KMS-11 (cell line): Measurements from ENCODE around the gene ALDH16A1.
"Not testable (repeated sequence)": the region's sequence is repeated elsewhere in the genome, so short reads cannot be mapped to it uniquely, and the experiment has no call there.

Experiments used
- H2AFZ ChIP-seq: fragments of 200-600 bp; sonication (generic); 2 replicates; pipeline ENCODE4 v1.6.1; 2016; ENCODE audit warnings: antibody characterized with exemption, mixed run types, low read depth
- H3K27ac ChIP-seq: fragments of 200-600 bp; sonication (generic); 2 replicates; pipeline ENCODE4 v1.6.1; 2016; ENCODE audit warnings: mild to moderate bottlenecking, mixed run types
- H3K27me3 ChIP-seq: fragments of 200-600 bp; sonication (generic); 2 replicates; pipeline ENCODE4 v1.6.1; 2017; ENCODE audit warnings: mild to moderate bottlenecking, low read depth, mixed run types, moderate library complexity; ENCODE audit not compliant: insufficient read depth
- H3K36me3 ChIP-seq: fragments of 200-600 bp; sonication (generic); 2 replicates; pipeline ENCODE4 v1.6.1; 2017; ENCODE audit warnings: mild to moderate bottlenecking, mixed run types; ENCODE audit not compliant: insufficient read depth
- H3K4me1 ChIP-seq: fragments of 200-600 bp; sonication (generic); 2 replicates; pipeline ENCODE4 v1.6.1; 2016; ENCODE audit warnings: mild to moderate bottlenecking, low read depth, mixed run types; ENCODE audit not compliant: poor library complexity, severe bottlenecking
- H3K4me2 ChIP-seq: fragments of 200-600 bp; sonication (generic); 2 replicates; pipeline ENCODE4 v1.7.0; 2016; ENCODE audit warnings: mild to moderate bottlenecking, mixed run types
- H3K4me3 ChIP-seq: fragments of 200-600 bp; sonication (generic); IDR thresholded peaks from 2 replicates; pipeline ENCODE4 v1.6.1; 2017; ENCODE audit warnings: low read depth, low read length, mixed read lengths; ENCODE audit not compliant: insufficient read depth
- H3K79me2 ChIP-seq: fragments of 200-600 bp; sonication (generic); 2 replicates; pipeline ENCODE4 v1.6.1; 2016; ENCODE audit warnings: low read depth, mixed run types; ENCODE audit not compliant: insufficient read depth
- H3K9ac ChIP-seq: fragments of 200-600 bp; sonication (generic); 2 replicates; pipeline ENCODE4 v1.6.1; 2016; ENCODE audit warnings: mild to moderate bottlenecking, mixed run types
- H4K20me1 ChIP-seq: fragments of 200-600 bp; sonication (generic); 2 replicates; pipeline ENCODE4 v1.6.1; 2016; ENCODE audit warnings: mild to moderate bottlenecking, mixed run types; ENCODE audit not compliant: insufficient read depth
- CTCF ChIP-seq: fragments of 200-600 bp; sonication (generic); conservative IDR thresholded peaks from 2 replicates; pipeline ENCODE4 v1.6.1; 2017; ENCODE audit warnings: low read depth, mild to moderate bottlenecking, antibody characterized with exemption, low read length, moderate library complexity, mixed read lengths

The ALDH16A1 gene

GRCh38 chr19:49459388-49459787, 6.4 kb downstream of the ALDH16A1 start:
- no peaks in the 10 kb centered on the region for H3K27me3 ChIP-seq
- H3K27ac ChIP-seq: peak overlapping the region; percentile 99
- peaks cover 33% of the 10 kb centered on the region for H3K79me2 ChIP-seq
- H3K4me2 ChIP-seq: peak overlapping the region; percentile 100
- no peak overlapping the region for H3K4me3 ChIP-seq
- TF ChIP-seq CTCF: no peak
- peak overlapping the region; percentile 63; the same call in 1 of the 2 replicates for H2AFZ ChIP-seq
- peak overlapping the region; percentile 87; the same call in 1 of the 2 replicates for H3K9ac ChIP-seq
- no peaks in the 10 kb centered on the region for H4K20me1 ChIP-seq
- H3K36me3 ChIP-seq: no peaks in the 10 kb centered on the region
- H3K4me1 ChIP-seq: peaks cover 62% of the 10 kb centered on the region

- H3K27ac ChIP-seq, H3K4me3 ChIP-seq, H2AFZ ChIP-seq, H3K9ac ChIP-seq, H3K27me3 ChIP-seq, H4K20me1 ChIP-seq, H3K4me2 ChIP-seq, H3K36me3 ChIP-seq: not testable (repeated sequence)
- Histone ChIP-seq H3K4me1 (peaks cover 50% of the 10 kb centered on the region), H3K79me2 (peaks cover 27% of the 10 kb centered on the region)
These were observed 8.1 kb downstream of the ALDH16A1 start for GRCh38 chr19:49461130-49461529.

- no peaks in the 10 kb centered on the region for H3K36me3 ChIP-seq
- H3K4me2 ChIP-seq: no peak overlapping the region
- H3K4me3 ChIP-seq: no peak overlapping the region
- H2AFZ ChIP-seq: no peak overlapping the region
- no peak for TF ChIP-seq CTCF
- no peak overlapping the region for H3K27ac ChIP-seq
- peaks cover 44% of the 10 kb centered on the region for H3K4me1 ChIP-seq
- no peaks in the 10 kb centered on the region for H4K20me1 ChIP-seq
- H3K9ac ChIP-seq: no peak overlapping the region
- no peaks in the 10 kb centered on the region for H3K27me3 ChIP-seq
- peaks cover 27% of the 10 kb centered on the region for H3K79me2 ChIP-seq
These were observed 8.6 kb downstream of the ALDH16A1 start for GRCh38 chr19:49461656-49462055.

- no peak overlapping the region for H3K27ac ChIP-seq
- H3K9ac ChIP-seq: no peak overlapping the region
- H2AFZ ChIP-seq: no peak overlapping the region
- no peak for TF ChIP-seq CTCF
- H3K27me3 ChIP-seq: no peaks in the 10 kb centered on the region
- no peak overlapping the region for H3K4me3 ChIP-seq
- H3K4me2 ChIP-seq: no peak overlapping the region
- no peaks in the 10 kb centered on the region for H4K20me1 ChIP-seq
- H3K36me3 ChIP-seq: no peaks in the 10 kb centered on the region
- H3K4me1 ChIP-seq: peaks cover 37% of the 10 kb centered on the region
- H3K79me2 ChIP-seq: peaks cover 27% of the 10 kb centered on the region
These were observed 9.5 kb downstream of the ALDH16A1 start for GRCh38 chr19:49462492-49462891.

- H3K27ac ChIP-seq: no peak overlapping the region
- no peak overlapping the region for H3K4me3 ChIP-seq
- no peak overlapping the region for H3K9ac ChIP-seq
- no peaks in the 10 kb centered on the region for H3K27me3 ChIP-seq
- no peaks in the 10 kb centered on the region for H4K20me1 ChIP-seq
- H3K79me2 ChIP-seq: peaks cover 18% of the 10 kb centered on the region
- H3K4me1 ChIP-seq: peaks cover 36% of the 10 kb centered on the region
- no peak overlapping the region for H3K4me2 ChIP-seq
- no peak for TF ChIP-seq CTCF
- H2AFZ ChIP-seq: no peak overlapping the region
- no peaks in the 10 kb centered on the region for H3K36me3 ChIP-seq
These were observed 11.1 kb downstream of the ALDH16A1 start for GRCh38 chr19:49463960-49464740.
